Fibroblast of skin of right biceps (primary cell): Measurements from ENCODE around the gene PRMT7.

Experiments used
- DNase-seq: peaks from one replicate; pipeline ENCODE4 v3.0.0-alpha.2; 2013

Gene PRMT7

DNA sequence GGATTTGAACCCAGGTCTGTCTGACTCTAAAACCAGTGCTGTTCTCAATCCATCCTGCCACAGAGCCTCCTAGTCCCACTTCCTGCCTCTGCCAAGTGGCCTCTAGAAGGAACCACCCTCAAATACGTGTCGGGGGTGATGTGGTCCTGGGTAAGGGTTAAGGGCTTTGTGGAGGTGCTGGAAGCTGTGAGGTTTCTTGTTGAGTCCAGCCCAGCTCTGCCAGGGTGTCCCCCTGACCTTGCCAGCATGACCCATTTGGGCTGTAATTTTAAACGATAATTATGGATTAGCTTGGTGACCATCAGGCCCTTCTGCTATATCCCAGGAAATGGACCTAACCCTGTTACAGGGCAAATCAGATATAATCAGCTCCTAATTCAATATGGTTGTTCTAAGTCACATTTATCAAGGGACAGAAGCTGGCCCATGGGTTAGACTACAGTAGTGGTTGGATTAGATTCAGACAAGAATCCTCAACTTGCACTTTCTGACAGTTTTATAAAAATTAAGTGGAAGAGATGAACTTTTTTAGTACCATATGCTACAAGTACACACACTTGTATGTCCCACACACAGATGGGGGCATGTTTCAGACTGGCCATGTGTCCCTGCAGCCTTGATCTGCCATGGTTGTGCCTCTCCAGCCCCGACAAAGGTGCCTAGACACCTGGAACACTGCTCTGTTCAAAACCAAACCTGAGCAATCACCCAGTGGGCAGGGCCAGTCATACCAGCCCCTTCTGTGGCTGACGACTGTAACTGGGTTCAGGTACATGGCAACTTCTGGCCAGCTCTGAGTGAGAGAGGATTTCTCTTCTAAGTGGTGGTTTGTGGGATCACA is 89.5 kb downstream of the PRMT7 start:
- no peak for DNase-seq

DNA sequence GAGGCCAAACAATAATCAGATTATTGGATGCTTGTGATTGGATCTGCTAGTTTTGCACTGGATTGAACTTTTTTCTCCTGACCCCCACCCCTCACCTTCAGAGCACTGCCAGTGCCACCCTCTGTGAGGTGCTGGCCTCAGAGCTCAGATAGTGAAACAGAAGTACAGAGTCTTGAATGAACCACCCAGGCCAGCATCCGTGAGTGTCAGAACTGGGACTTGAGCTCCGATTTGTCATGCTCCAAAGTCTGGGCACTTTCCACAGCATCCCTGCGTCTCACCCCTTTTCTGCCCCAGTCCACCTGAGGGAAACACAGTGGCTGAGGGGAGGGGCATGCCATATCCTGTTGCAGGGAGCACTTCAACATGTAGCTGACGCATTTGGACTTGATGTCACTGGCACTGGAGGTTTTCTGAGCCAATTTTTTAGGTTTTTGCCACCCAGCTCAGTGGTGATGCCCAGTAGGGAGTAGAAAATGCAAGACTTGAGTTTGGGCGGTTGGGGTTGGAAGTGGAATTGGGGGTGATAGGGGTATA is 90.2 kb downstream of the PRMT7 start:
- DNase-seq: no peak

GRCh38 chr16:68401871-68402747 is 91.3 kb downstream of the PRMT7 start:
- peak; percentile 77 for DNase-seq

DNA sequence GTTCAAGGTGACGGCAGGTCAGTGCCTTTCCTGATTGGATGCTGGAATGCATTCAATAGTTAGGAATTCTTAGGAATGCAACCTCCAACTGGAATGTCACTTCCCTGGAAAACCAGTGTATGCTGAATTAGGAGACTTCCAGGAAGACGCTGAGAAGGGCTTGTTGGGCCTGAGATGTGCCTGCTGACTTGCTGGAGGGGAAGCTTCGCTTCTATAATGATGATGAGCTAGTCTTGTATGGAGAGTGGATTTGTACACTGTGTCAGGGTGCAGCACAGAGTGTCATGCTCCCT is 91.9 kb downstream of the PRMT7 start:
- DNase-seq: peak; percentile 31

DNA sequence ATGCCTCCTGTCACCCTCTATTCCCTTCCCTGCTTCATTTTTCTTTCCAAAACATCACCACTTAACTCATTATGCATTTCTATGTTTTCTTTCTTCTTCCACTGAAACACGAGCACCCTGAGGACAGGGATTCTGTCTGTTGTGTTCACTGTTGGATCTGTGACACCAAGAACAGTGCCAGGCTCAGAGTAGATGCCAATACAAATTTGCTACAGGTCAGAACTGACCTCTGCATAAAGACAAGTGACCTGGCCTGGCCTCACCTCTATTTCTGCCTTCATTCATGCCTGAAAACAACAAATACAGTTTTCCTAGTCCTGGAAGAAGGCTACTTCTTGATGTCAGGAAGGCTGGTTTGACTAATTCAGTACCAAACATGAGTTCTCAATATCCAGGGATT is 92.4 kb downstream of the PRMT7 start:
- DNase-seq: no peak

GRCh38 chr16:68403704-68404103 is 92.9 kb downstream of the PRMT7 start:
- no peak for DNase-seq

GRCh38 chr16:68404736-68405345 is 94.0 kb downstream of the PRMT7 start:
- no peak for DNase-seq

- DNase-seq: peak; percentile 50
These were observed 95.8 kb downstream of the PRMT7 start for GRCh38 chr16:68406458-68407152.
